SK-N-MC (cell line): ENCODE measurements around the gene SLC25A22.

Source experiments
- EZH2 ChIP-seq: fragments of 200-600 bp; sonication (generic); IDR thresholded peaks from one replicate; pipeline ENCODE4 v1.6.1; 2017; ENCODE audit warnings: antibody characterized with exemption
- POLR2AphosphoS5 ChIP-seq: IDR thresholded peaks from 2 replicates; pipeline ENCODE4 v1.6.1; 2012; ENCODE audit warnings: mild to moderate bottlenecking, low read depth, low read length, borderline replicate concordance

DNA sequence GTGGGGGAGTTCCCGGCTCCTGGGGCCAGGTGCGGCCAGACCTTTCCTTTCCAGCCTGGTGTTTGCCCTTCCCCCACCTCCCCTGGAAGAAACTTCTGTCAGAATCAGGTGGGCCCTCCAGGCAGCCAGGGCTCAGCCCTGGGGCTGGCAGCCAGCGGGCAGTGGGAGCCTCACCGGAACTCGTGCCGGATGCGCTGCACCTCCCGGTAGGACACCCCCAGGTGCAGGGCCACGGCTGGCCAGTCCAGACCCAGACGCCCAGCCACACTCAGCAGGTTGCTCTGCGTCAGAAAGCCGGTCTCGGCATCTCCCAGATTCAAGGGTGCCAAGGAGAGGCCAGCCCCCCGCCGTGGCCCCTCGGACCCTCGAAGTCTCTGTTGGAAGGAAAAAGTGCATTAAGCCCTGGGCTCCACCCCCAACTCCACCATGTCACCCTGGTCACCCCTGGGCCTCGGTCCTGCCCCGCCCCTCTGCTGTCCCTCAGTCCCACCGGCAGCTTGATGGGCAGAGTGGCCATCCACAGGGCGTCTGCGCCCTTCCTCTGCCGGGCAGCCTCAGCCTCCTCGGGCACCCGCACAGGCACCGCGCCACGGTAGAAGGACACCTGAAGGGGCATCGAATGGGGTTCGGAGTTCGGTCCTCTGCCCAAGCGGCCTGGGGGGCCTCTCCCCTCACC lies 1.7 kb upstream of the SLC25A22 start:
- no peak for TF ChIP-seq POLR2AphosphoS5
- no peak for TF ChIP-seq EZH2
